ENCODE measurements around the gene CAMK2G.

- TF ChIP-seq CTCF (IDR thresholded peaks at IDR 0.05) (no peak), POLR2A (IDR thresholded peaks at IDR 0.05; ENCODE audit: low read length) (no peak), HMGXB4 (CRISPR knock-in tag; IDR thresholded peaks at IDR 0.05; ENCODE audit: borderline replicate concordance) (no peak), MAX (IDR thresholded peaks at IDR 0.05) (no peak)
Observed at GRCh38 chr10:73871295-73872189, 2.8 kb downstream of the CAMK2G start.
